Upper lobe of left lung (tissue), 6 donors: ENCODE measurements around the gene SLC22A12. TPM values are rescaled to one million over a fixed set of nuclear protein-coding genes. Genes with fewer than 3 reads are reported as not detected.

ENCODE experiments used
- ATAC-seq, 2 donors: fragments of 200-7000 bp; cut with Tn5 transposase; one replicate each; pipeline ENCODE4 v1.9.1; 2022; ENCODE audit warnings: mild to moderate bottlenecking in 2 of 2, moderate library complexity in 2 of 2; ENCODE audit not compliant: low FRiP score in 2 of 2
- DNase-seq, 2 donors: peaks; one replicate each; pipeline ENCODE4 v3.0.0-alpha.2; 2019 to 2020
- H3K27ac ChIP-seq, 4 donors: fragments of 200-600 bp; sonication (generic); one replicate each; pipeline ENCODE4 v1.5.1; 2016 to 2019
- H3K27me3 ChIP-seq, 4 donors: fragments of 200-600 bp; sonication (generic); one replicate each; pipeline ENCODE4 v1.5.1; 2017 to 2019
- H3K36me3 ChIP-seq, 4 donors: fragments of 200-600 bp; sonication (generic); one replicate each; pipeline ENCODE4 v1.5.1; 2016 to 2019
- H3K4me1 ChIP-seq, 4 donors: fragments of 200-600 bp; sonication (generic); one replicate each; pipeline ENCODE4 v1.5.1; 2018 to 2019
- H3K4me3 ChIP-seq, 4 donors: fragments of 200-600 bp; sonication (generic); one replicate each; pipeline ENCODE4 v1.5.1; 2017 to 2019; ENCODE audit warnings: mild to moderate bottlenecking in 2 of 4, moderate library complexity in 1 of 4
- H3K9me3 ChIP-seq, 4 donors: fragments of 200-600 bp; sonication (generic); one replicate each; pipeline ENCODE4 v1.5.1; 2018 to 2019
- CTCF ChIP-seq, 6 experiments: fragments of 450-650 bp in 4 of 6; fragments of 200-600 bp in 2 of 6; sonication (generic) in 2 of 6; IDR thresholded peaks; one replicate each; pipeline ENCODE4 v1.5.1; 2016 to 2019; ENCODE audit warnings: antibody characterized with exemption in 6 of 6
- EP300 ChIP-seq, 4 donors: sonication (generic); formaldehyde crosslinking; IDR thresholded peaks; one replicate each; pipeline ENCODE4 v1.5.1; 2017; ENCODE audit warnings: antibody characterized with exemption in 4 of 4, control low read depth in 2 of 4
- POLR2A ChIP-seq, 4 donors: fragments of 450-650 bp; IDR thresholded peaks; one replicate each; pipeline ENCODE4 v1.5.1; 2016 to 2017; ENCODE audit warnings: antibody characterized with exemption in 4 of 4, mild to moderate bottlenecking in 2 of 4
- POLR2AphosphoS5 ChIP-seq, 2 donors: sonication (generic); formaldehyde crosslinking; IDR thresholded peaks; one replicate each; pipeline ENCODE4 v1.5.1; 2017; ENCODE audit warnings: antibody characterized with exemption in 2 of 2
- WGBS, 2 donors: methylation state at CpG; one replicate each; pipeline ENCODE4 v1.1.5; 2017 to 2018; 5-methylcytosine and 5-hydroxymethylcytosine counted together
- total RNA-seq, 6 donors: library from RNA; depleted of rRNA in 4 of 6; stranded (reverse); fragments of >200 nt in 4 of 6; gene quantifications; one replicate each; pipeline versions ENCODE4 v1.1.0 to v1.2.1, GENCODE V29; 2016 to 2021
- donor health status: DM: no; HTN: no; CAD: no; lungs with moderate emphysema.
- donor health status: DM: no; HTN: yes; CAD: no; lungs with severe emphysema.

The SLC22A12 gene
- total RNA-seq, 6 donors from 2014 or later, result not detected

- Histone ChIP-seq H3K4me1 (peaks cover 0 to 12% (median 6%) of the 10 kb centered on the region in 4 donors), H3K27ac (no peak overlapping the region), H3K4me3 (no peak overlapping the region), H3K9me3 (no peaks in the 10 kb centered on the region), H3K27me3 (no peaks in the 10 kb centered on the region), H3K36me3 (no peaks in the 10 kb centered on the region)
- ATAC-seq (no peak), DNase-seq (no peak)
- TF ChIP-seq CTCF (IDR thresholded peaks at IDR 0.05) (no peak), EP300 (IDR thresholded peaks at IDR 0.05) (no peak), POLR2A (IDR thresholded peaks at IDR 0.05) (no peak), POLR2AphosphoS5 (IDR thresholded peaks at IDR 0.05) (no peak)
- 100% methylated on average over 2 to 3 of the region's 3 CpGs for WGBS, 2 donors
Measured at GRCh38 chr11:64616817-64617216, 25.8 kb downstream of the SLC22A12 start.

GRCh38 chr11:64619196-64619595 lies 28.2 kb downstream of the SLC22A12 start:
- WGBS, 2 donors, result 63 to 77% methylated on average over 4 of the region's 4 CpGs
- peak in 1 of 2 donors; percentile 49 for DNase-seq

GRCh38 chr11:64619811-64620380 lies 28.9 kb downstream of the SLC22A12 start:
- peaks cover 0 to 12% (median 6%) of the 10 kb centered on the region in 4 donors for H3K4me1 ChIP-seq
- H3K27me3 ChIP-seq, result no peaks in the 10 kb centered on the region
- 52 to 62% methylated on average over 2 to 3 of the region's 5 CpGs for WGBS, 2 donors
- H3K9me3 ChIP-seq, result no peaks in the 10 kb centered on the region
- H3K27ac ChIP-seq, result peak overlapping the region in 1 of 4 donors; percentile 52
- TF ChIP-seq EP300 (IDR thresholded peaks at IDR 0.05) (no peak), CTCF (IDR thresholded peaks at IDR 0.05) (no peak), POLR2AphosphoS5 (IDR thresholded peaks at IDR 0.05) (no peak), POLR2A (IDR thresholded peaks at IDR 0.05) (no peak)
- no peaks in the 10 kb centered on the region for H3K36me3 ChIP-seq
- DNase-seq (peak in 1 of 2 donors; percentile 63), ATAC-seq (peak in 1 of 2 donors; percentile 15)
- no peak overlapping the region for H3K4me3 ChIP-seq

More at GRCh38 chr11:64619196-64619595, 28.2 kb downstream of the SLC22A12 start:
- Histone ChIP-seq H3K4me3 (no peak overlapping the region), H3K4me1 (peaks cover 0 to 12% (median 6%) of the 10 kb centered on the region in 4 donors), H3K27me3 (no peaks in the 10 kb centered on the region), H3K36me3 (no peaks in the 10 kb centered on the region), H3K9me3 (no peaks in the 10 kb centered on the region), H3K27ac (peak overlapping the region in 1 of 4 donors; percentile 52)
- peak in 1 of 2 donors; percentile 17 for ATAC-seq
- TF ChIP-seq EP300 (IDR thresholded peaks at IDR 0.05), result no peak
- TF ChIP-seq POLR2A (IDR thresholded peaks at IDR 0.05), result no peak
- no peak for TF ChIP-seq CTCF (IDR thresholded peaks at IDR 0.05)
- TF ChIP-seq POLR2AphosphoS5 (IDR thresholded peaks at IDR 0.05), result no peak

GRCh38 chr11:64620381-64620971 lies 29.5 kb downstream of the SLC22A12 start:
- ATAC-seq, result peak in 1 of 2 donors; percentile 5
- H3K36me3 ChIP-seq, result no peaks in the 10 kb centered on the region
- H3K27ac ChIP-seq, result no peak overlapping the region
- H3K9me3 ChIP-seq, result no peaks in the 10 kb centered on the region
- H3K4me3 ChIP-seq, result no peak overlapping the region
- no peak for TF ChIP-seq EP300 (IDR thresholded peaks at IDR 0.05)
- no peak for TF ChIP-seq POLR2A (IDR thresholded peaks at IDR 0.05)
- TF ChIP-seq POLR2AphosphoS5 (IDR thresholded peaks at IDR 0.05), result no peak
- no peak for TF ChIP-seq CTCF (IDR thresholded peaks at IDR 0.05)
- H3K4me1 ChIP-seq, result peaks cover 0 to 12% (median 8%) of the 10 kb centered on the region in 4 donors
- WGBS, 2 donors, result 54 to 57% methylated on average over 9 to 13 of the region's 13 CpGs
- no peak for DNase-seq
- H3K27me3 ChIP-seq, result no peaks in the 10 kb centered on the region
